GM19463 (cell line): ENCODE data around the gene ILKAP.

Source experiments
- ATAC-seq: cut with Tn5 transposase; IDR thresholded peaks from one replicate; pipeline ENCODE4 v1.9.1; 2021; ENCODE audit warnings: mild to moderate bottlenecking, moderate library complexity; ENCODE audit not compliant: unreplicated experiment

ILKAP gene

GRCh38 chr2:238152771-238153688 is 50.5 kb downstream of the ILKAP start:
- no peak for ATAC-seq

- no peak for ATAC-seq
Measured at GRCh38 chr2:238151628-238152235, 51.8 kb downstream of the ILKAP start.

GRCh38 chr2:238151205-238151604 is 52.3 kb downstream of the ILKAP start:
- no peak for ATAC-seq

- no peak for ATAC-seq
Measured at GRCh38 chr2:238150686-238151085, 52.8 kb downstream of the ILKAP start.

- no peak for ATAC-seq
Measured at GRCh38 chr2:238149841-238150572, 53.5 kb downstream of the ILKAP start.

GRCh38 chr2:238148981-238149380 is 54.5 kb downstream of the ILKAP start:
- ATAC-seq = no peak

- no peak for ATAC-seq
Measured at GRCh38 chr2:238146884-238147544, 56.5 kb downstream of the ILKAP start.

GRCh38 chr2:238145851-238146250 is 57.6 kb downstream of the ILKAP start:
- no peak for ATAC-seq

GRCh38 chr2:238145046-238145445 is 58.4 kb downstream of the ILKAP start:
- ATAC-seq = no peak

GRCh38 chr2:238144262-238144661 is 59.2 kb downstream of the ILKAP start:
- no peak for ATAC-seq

DNA sequence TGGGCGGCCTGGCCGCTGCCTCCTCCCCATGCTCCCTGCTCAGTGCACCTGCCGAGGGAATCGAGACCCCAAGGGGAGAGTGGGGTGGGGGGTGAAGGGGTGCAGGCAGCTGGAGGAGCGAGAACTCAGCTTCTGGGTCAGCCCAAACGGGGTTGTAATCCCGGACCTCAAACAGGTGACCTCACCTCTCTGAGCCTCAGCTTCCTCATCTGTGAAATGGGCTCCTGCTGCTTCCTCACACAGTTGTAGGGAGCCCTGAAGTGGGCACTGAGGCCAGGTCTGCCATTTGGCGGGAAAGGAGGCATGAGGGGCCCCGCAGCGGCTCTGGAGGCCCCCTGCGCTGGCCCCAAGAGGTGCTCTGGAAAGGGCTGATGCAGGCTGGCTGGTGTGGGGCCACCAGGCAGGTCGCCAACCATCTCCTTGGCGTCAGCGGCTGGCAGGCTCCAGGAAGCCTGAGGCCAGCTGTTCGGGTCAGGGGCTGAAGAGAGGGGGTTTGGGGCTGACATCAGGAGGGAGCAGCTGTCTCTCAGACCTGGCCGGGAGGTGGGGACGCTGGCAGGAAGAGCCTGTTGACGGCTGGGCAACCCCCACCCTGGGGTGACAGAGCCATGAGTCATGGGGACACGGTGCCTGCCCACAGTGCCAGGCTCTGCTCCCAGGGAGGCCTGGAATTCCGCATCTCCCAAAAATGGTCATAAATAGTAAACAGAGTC is 60.1 kb downstream of the ILKAP start:
- no peak for ATAC-seq

DNA sequence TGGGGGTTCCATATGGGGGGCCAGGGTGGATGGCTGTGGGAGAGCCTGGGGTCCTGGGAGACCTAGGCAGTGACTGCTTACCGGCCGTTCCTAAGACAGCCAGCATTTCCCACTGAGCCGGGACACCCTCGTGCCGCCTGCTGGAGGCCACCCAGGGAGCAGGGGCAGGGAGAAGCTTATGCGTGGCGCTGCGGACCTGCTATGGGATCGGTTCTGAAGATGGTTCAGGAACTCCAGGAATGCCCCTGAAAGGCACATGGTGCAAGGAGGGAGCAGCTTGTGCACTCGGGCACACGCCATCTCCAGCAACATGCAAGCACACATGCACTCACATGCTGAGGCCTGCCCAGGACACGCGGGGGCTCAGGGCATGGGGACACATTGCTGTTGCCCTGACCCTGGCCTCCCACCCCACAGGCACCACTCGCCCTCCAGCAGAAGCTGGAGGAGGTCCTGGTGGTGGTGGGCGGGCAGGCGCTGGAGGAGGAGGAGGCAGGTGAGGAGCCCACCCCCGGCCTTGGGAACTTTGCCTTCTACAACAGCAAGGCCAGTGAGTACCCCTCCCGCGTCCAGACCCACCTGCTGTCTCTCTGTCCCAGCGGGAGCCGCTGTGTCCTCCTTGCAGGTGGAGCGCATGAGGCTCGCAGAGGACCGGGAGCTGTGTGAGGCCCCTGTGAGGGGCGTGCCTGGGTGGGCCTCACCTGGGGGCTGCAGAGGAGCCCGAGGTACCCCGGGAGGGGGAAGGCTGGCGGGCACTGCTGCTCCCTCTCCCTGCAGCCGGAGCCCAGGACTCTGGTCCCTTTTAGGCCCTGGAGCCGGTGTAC is 60.9 kb downstream of the ILKAP start:
- ATAC-seq = no peak

DNA sequence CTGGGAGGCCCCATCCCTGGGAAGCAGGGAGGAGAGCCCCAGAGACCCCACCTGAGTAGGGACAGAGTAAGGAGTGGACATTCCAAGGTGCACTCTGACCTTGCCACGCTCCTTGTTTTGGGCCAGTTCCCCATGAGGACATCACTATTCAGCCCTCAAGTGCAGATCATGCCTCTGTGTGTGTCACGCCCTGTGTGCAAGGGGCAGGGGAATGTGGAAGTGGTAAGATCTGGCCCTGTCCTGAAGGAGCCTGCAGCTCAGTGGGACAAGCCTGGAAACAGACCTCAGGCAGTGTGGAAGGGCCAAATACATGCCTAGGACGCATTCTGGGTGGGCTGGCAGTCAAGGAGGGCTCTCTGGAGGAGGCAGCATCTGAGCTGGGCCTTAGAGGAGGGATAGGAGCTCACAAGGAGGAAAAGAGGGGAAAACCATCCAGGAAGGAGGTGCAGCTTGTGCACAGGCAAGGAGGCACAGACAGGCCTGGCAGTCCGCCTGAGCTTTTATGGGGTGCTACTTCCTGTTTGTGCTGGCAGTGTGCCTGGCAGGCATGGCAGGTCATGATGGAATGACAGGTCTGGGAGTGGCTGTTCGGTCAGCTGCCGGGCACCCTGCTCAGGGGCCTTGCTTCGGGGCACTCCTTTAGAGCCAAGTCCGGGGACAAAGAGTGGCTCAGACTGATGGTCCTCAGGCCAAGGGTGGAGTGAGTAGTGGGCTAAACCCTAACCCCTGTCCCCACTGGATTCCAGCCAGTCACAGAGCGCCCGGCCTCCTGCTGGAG is 61.8 kb downstream of the ILKAP start:
- no peak for ATAC-seq

DNA sequence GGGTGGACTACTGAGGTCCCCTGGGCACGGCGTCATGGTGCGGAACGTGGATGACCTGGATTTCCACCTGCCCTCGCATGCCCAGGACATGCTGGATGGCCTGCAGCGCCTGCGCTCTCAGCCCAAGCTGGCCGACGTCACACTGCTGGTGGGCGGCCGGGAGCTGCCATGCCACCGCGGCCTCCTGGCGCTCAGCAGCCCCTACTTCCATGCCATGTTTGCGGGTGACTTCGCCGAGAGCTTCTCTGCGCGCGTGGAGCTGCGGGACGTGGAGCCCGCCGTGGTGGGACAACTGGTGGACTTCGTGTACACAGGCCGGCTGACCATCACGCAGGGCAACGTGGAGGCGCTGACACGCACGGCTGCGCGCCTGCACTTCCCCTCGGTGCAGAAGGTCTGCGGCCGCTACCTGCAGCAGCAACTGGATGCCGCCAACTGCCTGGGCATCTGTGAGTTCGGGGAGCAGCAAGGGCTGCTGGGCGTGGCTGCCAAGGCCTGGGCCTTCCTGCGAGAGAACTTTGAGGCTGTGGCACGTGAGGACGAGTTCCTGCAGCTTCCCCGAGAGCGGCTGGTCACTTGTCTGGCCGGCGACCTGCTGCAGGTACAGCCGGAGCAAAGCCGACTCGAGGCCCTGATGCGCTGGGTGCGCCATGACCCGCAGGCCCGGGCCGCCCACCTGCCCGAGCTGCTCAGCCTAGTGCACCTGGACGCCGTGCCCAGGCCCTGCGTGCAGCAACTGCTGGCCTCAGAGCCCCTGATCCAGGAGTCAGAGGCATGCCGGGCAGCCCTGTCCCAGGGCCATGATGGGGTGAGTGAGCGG is 62.6 kb downstream of the ILKAP start:
- ATAC-seq = no peak

DNA sequence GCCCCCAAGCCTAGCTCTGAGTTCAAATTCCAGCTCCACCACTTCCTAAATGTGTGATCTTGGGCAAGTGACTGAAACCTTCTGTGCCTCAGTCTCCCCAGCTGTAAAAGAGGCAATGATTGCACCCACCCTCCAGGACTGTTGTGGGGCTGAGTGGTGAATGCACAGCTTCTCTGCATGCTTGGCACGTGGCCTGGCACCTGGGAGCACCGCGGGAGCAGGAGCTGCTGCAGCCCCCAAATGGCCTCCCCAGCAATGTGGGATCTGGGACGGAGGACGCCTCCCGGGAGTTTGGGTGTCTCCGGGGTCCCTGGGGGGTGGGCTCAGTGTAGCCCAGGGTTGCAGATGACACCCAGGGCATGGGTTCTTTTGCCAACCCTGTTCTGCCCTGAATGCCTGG is 63.5 kb downstream of the ILKAP start:
- no peak for ATAC-seq

DNA sequence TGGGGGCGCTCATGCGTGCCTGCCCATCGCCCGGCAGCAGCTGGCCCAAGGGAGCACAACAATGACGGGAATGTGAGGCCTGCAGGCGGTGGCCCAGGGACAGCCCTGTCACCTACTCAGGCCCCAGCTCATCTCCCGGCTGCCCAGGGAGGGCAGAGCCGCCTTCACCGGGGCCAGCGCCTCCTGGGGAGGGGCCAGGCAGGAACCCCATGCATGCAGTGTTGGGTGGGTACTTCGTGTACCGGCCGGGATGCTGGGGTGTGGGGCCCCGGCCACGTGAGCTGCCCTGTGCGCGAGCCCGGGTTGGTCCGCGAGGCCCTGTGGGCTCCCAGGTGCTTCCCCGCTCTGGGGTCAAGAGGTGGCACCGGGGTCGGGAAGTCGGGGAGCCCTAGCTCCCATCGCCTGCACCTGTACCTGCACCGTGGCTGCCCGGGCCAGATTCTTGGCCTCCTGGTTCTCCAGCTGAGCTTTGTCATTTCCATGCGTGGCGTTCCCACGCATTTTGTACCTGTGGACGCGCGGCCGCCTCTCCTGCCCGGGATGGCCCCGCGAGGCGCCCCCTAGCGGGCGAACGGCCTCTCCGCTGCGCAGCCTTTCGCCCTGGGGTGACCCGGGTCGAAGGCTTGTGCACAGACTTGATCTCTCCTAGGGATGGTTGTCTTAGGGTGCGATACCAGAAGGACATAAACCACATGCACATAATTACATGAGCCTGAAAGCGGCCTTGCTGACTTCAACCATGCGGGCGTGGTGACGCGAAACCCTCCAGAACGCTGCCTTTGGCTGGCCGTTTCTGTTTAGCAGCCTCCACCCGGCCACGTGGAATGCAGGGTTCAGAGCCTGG is 64.1 kb downstream of the ILKAP start:
- ATAC-seq = no peak
